Left cardiac atrium (tissue), 4 donors: Measurements from ENCODE around the gene TMEM41A. TPM values are rescaled to one million over a fixed set of nuclear protein-coding genes. Genes with fewer than 3 reads are reported as not detected.
"Not testable (repeated sequence)": the region's sequence is repeated elsewhere in the genome, so short reads cannot be mapped to it uniquely, and the experiment has no call there.

ENCODE experiments used
- ATAC-seq, 2 donors: fragments of 200-7000 bp; cut with Tn5 transposase; one replicate each; pipeline ENCODE4 v1.9.1; 2020; ENCODE audit warnings: mild to moderate bottlenecking in 2 of 2, moderate library complexity in 2 of 2
- DNase-seq: peaks from one replicate; pipeline ENCODE4 v3.0.0-alpha.2; 2020
- intact Hi-C, 2 donors: fragments of 100-400 bp; cut with DNase I; formaldehyde crosslinking; loops; one replicate each; pipeline versions ENCODE4 v1.14.1 to v1.15.1; 2022 to 2023
- total RNA-seq, 2 donors: library from RNA; stranded (reverse); fragmentation: NEBNext Ultra II Directional; extraction: Animal tissue kit (Norgen Biotek cat#: 25700); gene quantifications; one replicate each; pipeline ENCODE4 v1.2.1, GENCODE V29; 2021
- donor health status: DM: no; HTN: yes; CAD: no.
- donor health status: DM: no; HTN: yes; CAD: no; lungs with severe emphysema.
- donor health status: DM: yes; HTN: yes; CAD: no.
- donor health status: Dilated cardiomyopathy.

Gene TMEM41A
- total RNA-seq, 2 donors from 2014 or later: 9.5 to 13.5 TPM

- DNase-seq: peak; percentile 38
- intact Hi-C loops: no loop called here
- no peak for ATAC-seq
Observed at GRCh38 chr3:185502987-185503386, 4.2 kb upstream of the TMEM41A start.

- DNase-seq: no peak
- intact Hi-C loops: no loop called here
- no peak for ATAC-seq
Observed at GRCh38 chr3:185490241-185490640, 8.6 kb downstream of the TMEM41A start.

- intact Hi-C loops: no loop called here
- ATAC-seq: no peak
- no peak for DNase-seq
Observed at GRCh38 chr3:185489462-185489861, 9.4 kb downstream of the TMEM41A start.

- intact Hi-C loops: no loop called here
- DNase-seq (no peak), ATAC-seq (no peak)
Observed at GRCh38 chr3:185488465-185488864, 10.4 kb downstream of the TMEM41A start.

GRCh38 chr3:185486394-185486793 lies 12.4 kb downstream of the TMEM41A start:
- DNase-seq: no peak
- ATAC-seq: no peak
- intact Hi-C loops: no loop called here

- intact Hi-C loops: no loop called here
- ATAC-seq (no peak), DNase-seq (no peak)
Observed at GRCh38 chr3:185484296-185484695, 14.5 kb downstream of the TMEM41A start.

- no peak for ATAC-seq
- intact Hi-C loops: no loop called here
- no peak for DNase-seq
Observed at GRCh38 chr3:185479373-185479945, 19.4 kb downstream of the TMEM41A start.

GRCh38 chr3:185477316-185477715 lies 21.5 kb downstream of the TMEM41A start:
- DNase-seq (no peak), ATAC-seq (no peak)
- intact Hi-C loops: no loop called here

- ATAC-seq, intact Hi-C loops, DNase-seq: not testable (repeated sequence)
Observed at GRCh38 chr3:185474922-185475321, 23.9 kb downstream of the TMEM41A start.

GRCh38 chr3:185473290-185473815 lies 25.5 kb downstream of the TMEM41A start:
- DNase-seq (no peak), ATAC-seq (no peak)
- intact Hi-C loops: no loop called here

GRCh38 chr3:185470323-185470722 lies 28.5 kb downstream of the TMEM41A start:
- ATAC-seq (no peak), DNase-seq (no peak)
- intact Hi-C loops: no loop called here

GRCh38 chr3:185469542-185469941 lies 29.3 kb downstream of the TMEM41A start:
- DNase-seq (no peak), ATAC-seq (no peak)
- intact Hi-C loops: no loop called here

GRCh38 chr3:185466123-185466522 lies 32.7 kb downstream of the TMEM41A start:
- ATAC-seq, intact Hi-C loops, DNase-seq: not testable (repeated sequence)

GRCh38 chr3:185465471-185465870 lies 33.4 kb downstream of the TMEM41A start:
- intact Hi-C loops: no loop called here
- no peak for ATAC-seq
- DNase-seq: no peak

GRCh38 chr3:185460719-185461350 lies 38.0 kb downstream of the TMEM41A start:
- intact Hi-C loops: no loop called here
- DNase-seq (no peak), ATAC-seq (no peak)

GRCh38 chr3:185460309-185460708 lies 38.5 kb downstream of the TMEM41A start:
- intact Hi-C loops: no loop called here
- ATAC-seq (no peak), DNase-seq (no peak)

- intact Hi-C loops: no loop called here
- DNase-seq: no peak
- no peak for ATAC-seq
Observed at GRCh38 chr3:185457376-185457775, 41.5 kb downstream of the TMEM41A start.

- DNase-seq, intact Hi-C loops, ATAC-seq: not testable (repeated sequence)
Observed at GRCh38 chr3:185451432-185451831, 47.4 kb downstream of the TMEM41A start.

- no peak for ATAC-seq
- intact Hi-C loops: no loop called here
- no peak for DNase-seq
Observed at GRCh38 chr3:185448107-185448506, 50.7 kb downstream of the TMEM41A start.

GRCh38 chr3:185444329-185444728 lies 54.5 kb downstream of the TMEM41A start:
- ATAC-seq (no peak), DNase-seq (no peak)
- intact Hi-C loops: no loop called here

- intact Hi-C loops: no loop called here
- DNase-seq: no peak
- no peak for ATAC-seq
Observed at GRCh38 chr3:185442031-185442430, 56.8 kb downstream of the TMEM41A start.
